Vagina (tissue), 1 donor: ENCODE results near the gene TMED9. TPM values are rescaled to one million over a fixed set of nuclear protein-coding genes. Genes with fewer than 3 reads are reported as not detected.

Source experiments
- total RNA-seq: library from RNA; depleted of rRNA; stranded (reverse); fragments of >200 nt; gene quantifications from one replicate; pipeline ENCODE4 v1.2.3, GENCODE V29; 2016

TMED9 gene
- total RNA-seq, 1 donor from 2014 or later: 83.7 TPM

Other genes starting within 250 kb of the TMED9 start
- 166 TPM for gene LMAN2, start 240.5 kb upstream of the TMED9 start, total RNA-seq
- 49.1 TPM for gene RGS14, start 234.3 kb upstream of the TMED9 start, total RNA-seq
- not detected for gene SLC34A1, start 207.8 kb upstream of the TMED9 start, total RNA-seq
- not detected for gene PFN3, start 191.5 kb upstream of the TMED9 start, total RNA-seq
- 5.2 TPM for gene F12, start 182.6 kb upstream of the TMED9 start, total RNA-seq
- 28.7 TPM for gene GRK6, start 165.5 kb upstream of the TMED9 start, total RNA-seq
- 1.2 TPM for gene PRR7, start 145.4 kb upstream of the TMED9 start, total RNA-seq
- 69.0 TPM for gene DBN1, start 118.6 kb upstream of the TMED9 start, total RNA-seq
- 118 TPM for gene PDLIM7, start 94.6 kb upstream of the TMED9 start, total RNA-seq
- gene DOK3, start 82.4 kb upstream of the TMED9 start, total RNA-seq: 12.0 TPM
- gene DDX41, start 75.2 kb upstream of the TMED9 start, total RNA-seq: 125 TPM
- gene FAM193B, start 37.6 kb upstream of the TMED9 start, total RNA-seq: 72.4 TPM
- gene B4GALT7, start 7.9 kb downstream of the TMED9 start, total RNA-seq: 19.4 TPM
- 4.2 TPM for gene FAM153A, start 190.7 kb downstream of the TMED9 start, total RNA-seq